HG03469 (cell line): ENCODE measurements around the gene PPP2R2B.

ENCODE experiments used
- ATAC-seq: cut with Tn5 transposase; IDR thresholded peaks from one replicate; pipeline ENCODE4 v1.9.1; 2021; ENCODE audit warnings: mild to moderate bottlenecking, moderate library complexity, moderate number of reproducible peaks; ENCODE audit not compliant: unreplicated experiment

PPP2R2B gene

DNA sequence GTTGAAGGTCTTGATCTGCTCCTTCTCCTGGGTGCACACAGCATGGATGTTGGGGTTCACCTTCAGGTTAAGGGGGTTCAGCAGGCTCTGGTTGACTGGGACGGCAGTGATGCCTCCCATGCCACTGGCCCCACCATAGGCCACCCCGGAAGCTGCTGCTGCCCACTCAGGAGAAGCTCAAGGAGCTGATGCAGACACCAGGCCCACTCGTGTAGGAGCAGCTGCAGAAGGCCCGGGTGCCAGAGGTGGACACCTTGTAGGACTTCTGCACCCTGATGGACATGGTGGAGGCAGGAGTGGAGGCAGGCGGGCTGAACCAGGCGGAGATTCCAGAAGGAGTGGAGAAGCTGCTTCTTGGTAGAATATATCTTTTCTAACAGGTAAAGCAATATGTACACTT is 171.2 kb downstream of the PPP2R2B start:
- no peak for ATAC-seq

DNA sequence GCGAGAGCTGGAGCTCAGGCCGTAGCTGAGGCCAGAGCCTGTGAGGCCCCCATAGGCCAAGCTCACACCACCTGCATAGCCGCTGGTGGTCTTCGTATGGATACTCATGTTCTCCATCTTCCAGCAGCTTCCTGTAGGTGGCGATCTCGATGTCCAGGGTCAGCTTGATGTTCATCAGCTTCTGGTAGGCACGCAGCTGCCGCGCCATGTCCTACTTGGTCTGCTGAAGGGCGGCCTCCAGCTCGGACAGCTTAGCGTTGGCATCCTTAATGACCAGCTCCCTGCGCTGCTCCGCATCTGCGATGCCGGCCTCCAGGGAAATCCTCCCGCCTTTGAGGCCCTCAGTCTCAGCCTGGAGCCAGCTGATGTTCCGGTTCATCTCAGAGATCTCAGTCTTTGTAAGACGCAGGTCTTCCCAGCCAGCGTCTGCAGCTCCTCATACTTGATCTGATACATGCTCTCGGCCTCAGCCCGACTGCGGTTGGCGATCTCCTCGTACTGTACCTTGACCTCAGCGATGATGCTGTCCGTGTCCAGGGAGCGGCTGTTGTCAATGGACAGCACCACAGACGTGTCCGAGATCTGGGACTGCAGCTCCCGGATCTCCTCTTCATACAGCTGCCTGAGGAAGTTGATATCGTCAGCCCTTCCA is 172.1 kb downstream of the PPP2R2B start:
- no peak for ATAC-seq

DNA sequence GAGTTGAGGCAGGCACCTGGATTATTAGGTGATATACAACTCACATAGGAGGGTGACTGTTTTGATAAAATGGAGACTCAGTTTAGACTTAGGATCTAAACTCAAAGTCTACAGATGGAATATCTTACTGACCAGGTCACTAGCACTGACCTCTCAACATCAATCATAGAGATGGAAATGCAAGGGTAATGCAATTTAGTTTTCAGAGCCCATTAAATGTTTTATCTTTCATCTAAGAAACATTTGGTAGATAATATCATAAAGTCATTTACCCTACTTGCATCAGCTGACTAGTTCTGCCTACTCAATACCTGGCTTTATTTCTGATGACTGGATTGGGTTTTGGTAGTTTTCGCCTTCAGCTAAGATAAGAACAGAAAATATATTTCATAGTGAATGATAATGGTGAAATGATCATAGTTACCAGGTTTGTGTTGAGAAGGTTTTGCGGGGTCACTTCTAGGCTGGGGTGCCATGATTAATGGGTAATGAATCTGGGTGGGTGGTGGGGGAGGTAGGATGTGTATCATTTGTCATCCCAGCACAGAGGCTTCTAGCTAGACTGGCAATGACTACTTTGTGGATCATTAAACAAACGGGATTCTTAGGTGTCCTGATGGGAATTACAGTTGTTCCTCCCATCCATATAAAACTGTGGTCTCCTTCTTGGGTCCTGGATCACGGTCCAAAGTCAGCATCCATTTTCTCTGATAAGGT is 173.4 kb downstream of the PPP2R2B start:
- ATAC-seq, result no peak

DNA sequence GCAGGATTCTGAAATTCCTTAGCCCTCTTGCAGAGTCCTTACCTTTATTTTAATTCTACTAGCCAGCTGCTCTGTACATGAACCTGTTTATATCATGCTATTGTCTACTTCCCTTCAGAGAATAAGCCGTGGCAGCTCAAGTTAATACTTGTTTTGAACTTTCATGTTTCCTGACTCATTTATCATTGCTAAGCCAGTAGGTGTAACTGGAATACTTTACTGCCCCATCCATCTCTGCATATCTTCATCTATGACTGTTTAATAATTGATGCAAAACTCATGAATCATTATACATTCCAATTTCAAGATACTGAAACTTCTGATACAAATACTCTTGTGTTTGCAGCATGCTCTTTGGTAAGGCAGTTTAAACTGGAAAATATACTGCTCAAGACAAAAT is 174.7 kb downstream of the PPP2R2B start:
- ATAC-seq, result no peak

DNA sequence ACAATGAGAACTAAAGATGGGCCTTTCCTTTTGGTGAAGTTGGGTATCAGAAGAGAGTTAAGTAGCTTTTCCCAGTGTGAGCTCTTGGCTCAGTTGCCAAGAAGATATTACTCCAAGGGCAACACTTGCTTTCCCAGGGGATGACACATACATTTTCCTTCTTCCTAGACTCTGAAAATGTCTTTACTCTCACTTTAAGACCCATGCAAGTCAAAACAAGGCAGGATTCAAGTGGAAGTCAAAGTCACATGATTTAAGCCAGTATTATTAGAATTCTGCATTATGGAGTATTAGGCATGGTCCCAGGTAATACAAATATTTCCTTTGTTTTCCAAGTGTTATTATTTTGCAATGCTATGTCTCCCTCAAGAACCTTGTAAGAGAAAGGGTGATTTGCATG is 175.1 kb downstream of the PPP2R2B start:
- ATAC-seq, result no peak

DNA sequence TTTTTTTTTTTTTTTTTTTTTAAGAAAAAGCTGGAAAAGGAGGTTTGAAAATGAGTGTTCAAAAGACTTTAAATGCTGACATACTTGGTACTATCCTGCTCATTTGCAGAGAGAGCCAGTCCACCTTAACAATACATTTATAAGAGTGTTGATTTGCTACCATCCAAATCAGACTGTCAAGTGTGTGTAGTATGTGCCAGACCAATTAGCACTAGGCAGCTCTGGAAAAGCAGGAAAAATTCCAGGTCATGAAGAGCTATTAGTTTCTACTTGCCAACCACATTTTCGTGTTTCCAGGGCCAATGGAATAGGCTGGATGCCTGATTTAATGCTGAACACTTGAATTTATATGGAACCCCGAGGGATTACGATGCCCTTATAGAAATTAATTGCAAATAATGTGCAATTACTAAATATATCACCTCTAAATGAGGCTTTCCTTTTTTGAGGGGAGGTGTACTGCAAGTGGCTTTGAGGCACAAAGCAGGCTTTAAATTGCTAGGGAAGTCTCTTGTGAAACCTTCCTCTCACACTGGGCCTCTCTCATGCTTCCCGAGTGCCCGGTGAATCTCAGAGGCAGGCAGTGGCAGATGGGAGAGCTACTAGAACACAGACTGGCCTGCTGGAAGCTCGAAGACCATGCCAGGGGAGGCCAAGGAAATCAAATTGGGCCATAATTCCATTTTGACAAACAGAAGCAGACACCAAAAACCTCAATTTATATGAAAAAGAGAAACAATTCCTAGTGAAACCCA is 178.7 kb downstream of the PPP2R2B start:
- no peak for ATAC-seq

DNA sequence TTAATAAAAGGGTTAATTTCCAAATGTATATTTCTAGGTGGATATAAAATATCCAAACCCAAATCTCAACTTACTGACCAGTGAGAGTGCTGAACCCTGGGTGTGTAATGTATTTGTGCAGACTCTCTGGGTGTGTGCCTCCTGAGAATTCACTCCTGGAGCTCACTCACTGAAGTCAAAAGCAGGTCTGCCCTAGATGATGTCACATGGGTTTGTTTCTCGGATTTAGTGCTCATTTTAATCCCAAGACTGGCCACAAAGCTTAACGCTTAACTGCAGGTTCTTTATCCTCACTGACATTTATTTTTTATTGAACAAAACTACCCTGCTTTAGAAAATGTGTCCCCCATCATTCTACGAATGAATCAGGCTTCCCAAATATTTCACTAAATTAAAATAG is 179.4 kb downstream of the PPP2R2B start:
- ATAC-seq, result no peak

DNA sequence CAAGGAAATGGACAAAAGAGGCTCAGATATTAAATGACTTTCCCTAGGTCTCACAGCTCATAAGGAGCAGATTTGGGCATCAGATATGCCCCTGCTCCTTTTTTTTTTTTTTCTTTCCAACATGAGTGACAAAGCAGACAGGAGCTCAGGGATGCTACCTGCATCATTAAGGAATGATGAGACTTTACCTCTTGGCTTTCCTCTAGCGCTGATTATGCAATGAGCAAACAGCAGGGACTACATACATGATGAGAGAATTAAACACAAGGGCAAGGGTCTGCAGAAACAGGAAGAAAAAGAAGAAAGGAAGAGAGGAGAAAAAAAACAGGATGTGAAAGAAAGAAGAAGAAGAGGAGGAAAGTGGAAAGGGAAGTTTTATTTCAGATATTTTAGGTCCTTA is 179.9 kb downstream of the PPP2R2B start:
- ATAC-seq, result no peak

DNA sequence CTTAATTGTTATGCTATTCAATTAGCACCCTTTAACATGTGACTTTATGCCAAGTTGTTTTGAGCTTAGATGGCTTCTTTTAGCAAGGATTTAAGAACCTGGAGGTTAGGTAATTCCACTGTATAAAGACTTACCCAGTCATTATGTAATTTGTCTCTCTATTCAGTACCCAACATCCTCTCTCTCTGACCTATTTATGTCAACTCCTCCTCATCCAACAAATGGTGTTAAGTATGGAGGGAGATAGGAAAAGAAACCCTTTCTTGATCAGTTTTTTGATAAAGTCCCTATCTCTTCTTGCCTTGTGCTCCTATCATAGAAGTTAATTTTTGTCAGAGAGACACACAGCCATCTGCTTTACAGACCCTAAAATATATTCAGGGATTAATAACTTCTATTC is 181.3 kb downstream of the PPP2R2B start:
- ATAC-seq, result no peak

DNA sequence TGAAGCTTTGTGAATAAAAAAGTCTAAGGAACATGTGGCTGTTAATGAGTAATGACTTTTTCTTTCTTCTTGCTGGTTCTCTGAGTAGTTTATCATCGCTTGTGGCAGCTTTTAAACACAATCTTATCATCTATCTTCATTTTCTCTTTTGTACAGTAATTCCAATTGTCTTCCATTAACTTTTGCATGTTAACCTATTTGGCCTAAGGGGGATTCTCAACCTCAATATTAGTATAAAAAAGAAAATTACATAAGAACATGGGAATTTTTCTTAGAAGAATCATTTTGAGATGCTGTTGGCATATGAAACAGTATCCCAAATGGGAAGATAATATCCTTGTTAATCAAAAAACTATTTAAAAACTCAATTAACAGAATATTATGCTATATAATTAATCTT is 182.9 kb downstream of the PPP2R2B start:
- ATAC-seq, result no peak

DNA sequence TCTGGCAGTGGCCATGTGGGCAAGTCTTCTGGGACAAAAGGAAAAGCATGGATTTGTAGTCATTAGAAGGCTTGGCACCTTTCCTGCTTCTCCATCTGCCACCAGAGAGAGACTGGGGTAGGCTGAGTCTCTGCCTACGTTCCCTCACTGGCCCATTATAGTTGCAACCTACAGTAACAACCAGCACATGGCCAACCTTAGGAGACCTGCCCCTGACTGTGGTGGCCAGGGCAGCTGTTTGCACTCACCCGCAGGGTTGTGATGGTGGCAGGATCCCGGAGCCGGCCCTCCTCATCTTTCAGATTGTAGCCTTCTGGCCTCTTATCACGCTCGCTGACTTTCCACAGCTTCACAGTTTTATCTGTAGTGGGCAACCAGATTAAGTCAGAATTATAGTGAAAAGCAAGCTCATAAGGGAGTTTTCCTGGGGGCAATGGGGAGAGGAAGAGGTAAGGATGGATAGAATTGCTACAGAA is 187.6 kb downstream of the PPP2R2B start:
- no peak for ATAC-seq

DNA sequence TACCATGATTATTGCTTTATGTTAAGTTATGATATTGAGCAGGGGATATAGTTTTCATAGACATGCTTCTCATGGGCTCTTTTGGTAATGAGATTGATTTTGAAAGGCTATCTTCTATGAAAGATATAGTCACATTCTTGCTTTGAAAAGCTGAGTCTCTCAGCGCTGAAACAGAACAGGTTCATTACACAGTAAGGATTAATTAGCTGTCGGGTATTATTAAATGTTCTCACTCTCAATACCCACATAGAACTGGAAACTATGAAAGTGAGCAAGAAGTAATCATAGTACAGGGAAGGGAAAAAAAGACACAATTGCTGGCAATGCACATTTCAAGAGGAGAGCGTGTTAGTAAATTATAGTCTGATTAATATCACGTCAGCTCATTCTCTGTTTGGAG is 190.9 kb downstream of the PPP2R2B start:
- no peak for ATAC-seq

DNA sequence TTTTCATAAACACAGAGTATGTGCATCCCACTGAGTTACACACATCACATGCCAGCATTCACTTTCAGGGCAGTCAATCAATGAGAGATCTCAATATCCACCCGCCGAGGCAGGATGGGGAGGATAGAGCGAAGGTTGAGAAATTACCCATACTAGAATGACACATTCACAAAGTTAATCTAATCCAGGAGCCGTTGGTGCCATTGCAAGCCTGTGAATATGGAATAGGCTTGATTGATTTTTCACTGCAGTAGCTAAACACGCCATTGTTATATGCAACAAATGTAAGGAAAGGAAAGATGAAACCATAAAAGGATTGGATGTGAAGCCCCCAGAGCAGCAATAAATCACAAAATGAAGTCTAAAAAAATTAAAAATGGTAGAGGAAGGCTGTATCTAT is 194.7 kb downstream of the PPP2R2B start:
- no peak for ATAC-seq

DNA sequence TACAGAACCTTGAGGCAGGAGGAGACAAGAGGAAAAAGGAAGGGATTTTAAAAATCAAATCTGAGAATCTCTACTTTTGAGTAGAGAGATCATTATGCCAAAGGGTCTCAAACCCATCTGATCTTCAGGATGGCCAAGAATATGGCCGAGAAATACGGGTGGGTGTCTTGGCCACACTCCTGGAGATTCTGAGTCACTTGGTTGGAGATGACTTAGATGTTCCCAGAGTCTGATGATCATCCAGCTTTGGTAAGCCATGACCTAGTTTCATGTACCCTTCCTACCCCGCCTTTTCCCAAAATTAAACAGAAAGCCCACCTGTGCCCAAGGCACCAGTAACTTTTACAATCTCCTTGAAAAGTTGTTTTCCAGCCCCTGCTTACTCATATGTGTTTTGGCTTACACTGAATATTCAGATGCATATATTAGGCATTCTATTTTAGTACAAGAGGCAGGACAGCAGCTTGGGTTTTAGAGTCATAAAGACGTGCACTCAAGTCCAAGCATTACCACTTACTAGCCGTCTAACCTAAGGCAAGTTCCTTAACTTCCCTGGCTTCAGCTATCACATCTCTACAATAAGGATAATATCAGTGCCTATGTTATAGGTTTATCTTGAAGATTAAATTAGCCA is 195.5 kb downstream of the PPP2R2B start:
- no peak for ATAC-seq

DNA sequence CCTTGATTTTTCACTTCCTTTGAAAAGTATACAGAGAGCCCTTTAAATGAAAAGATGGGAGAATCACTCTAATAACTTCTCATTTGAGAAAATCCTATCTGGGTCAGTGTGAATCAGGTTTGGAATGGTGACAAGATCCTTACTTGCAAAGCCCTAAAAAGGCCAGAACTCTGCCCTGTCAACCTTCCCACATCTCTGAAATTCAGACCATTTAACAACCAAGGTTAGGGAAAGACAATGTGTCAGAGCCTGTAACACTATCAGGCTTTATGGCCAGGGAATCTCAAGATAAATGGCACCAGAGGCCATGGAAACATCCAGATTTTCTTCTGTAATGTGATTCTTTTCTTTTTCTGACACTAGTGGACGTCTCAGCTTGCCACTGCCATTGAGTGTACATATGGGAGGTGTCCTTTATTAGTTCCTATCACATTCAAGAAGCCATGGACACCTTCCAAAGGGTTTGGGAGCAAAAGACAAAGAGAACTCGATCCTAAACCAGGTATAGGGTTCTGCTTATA is 196.9 kb downstream of the PPP2R2B start:
- ATAC-seq, result no peak

DNA sequence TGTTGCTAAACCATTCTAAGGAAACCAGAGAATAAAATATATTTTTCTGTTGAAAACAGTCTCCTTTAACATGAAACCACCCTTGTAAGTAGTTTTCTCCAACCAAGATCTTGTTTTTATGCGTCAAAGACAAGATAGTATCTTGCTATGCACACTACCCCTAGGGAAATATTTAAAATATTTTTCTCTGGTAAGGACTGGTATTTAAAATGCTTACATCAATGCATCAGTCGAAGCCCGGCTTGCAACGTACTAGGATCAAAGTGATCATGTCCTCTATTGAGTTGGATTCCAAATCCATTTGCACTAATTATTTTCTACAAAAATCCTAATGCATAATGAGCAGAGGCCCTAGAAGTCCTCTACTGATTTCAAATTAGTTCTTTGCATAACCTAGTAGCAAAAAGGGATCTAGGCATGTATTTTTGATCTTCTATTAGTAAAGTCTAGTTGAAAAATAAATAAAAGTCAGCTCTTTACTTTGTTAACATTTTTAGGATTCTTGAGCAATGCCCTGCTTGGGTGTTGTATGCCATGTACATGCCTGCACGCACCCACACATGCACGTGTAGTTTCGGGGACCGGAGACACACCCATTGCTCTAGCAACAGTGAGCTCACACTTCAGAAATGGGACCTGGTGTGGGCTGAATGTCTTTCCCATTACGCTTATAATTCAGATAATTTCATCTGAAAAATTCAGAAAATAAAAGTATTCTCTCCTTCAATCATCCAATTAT is 197.5 kb downstream of the PPP2R2B start:
- no peak for ATAC-seq

DNA sequence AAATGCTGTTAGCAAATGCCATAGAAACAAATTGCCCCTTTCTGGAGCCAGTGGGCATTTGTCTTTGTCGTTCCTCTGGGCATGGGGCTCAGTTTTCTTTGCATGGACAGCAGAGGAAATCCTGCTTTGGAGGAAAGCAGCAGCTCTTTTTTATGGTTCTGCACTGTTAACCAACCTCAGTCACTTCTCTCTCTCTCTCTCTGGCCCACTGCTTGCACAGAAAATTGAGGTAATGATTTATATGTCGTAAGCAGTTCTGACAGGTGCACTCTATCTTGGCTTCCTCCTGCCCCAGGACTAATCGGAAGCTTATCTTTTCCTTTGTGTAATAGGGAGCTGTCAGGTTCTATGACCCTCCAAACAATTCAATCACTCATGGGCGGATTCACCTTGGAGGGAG is 202.9 kb downstream of the PPP2R2B start:
- no peak for ATAC-seq

DNA sequence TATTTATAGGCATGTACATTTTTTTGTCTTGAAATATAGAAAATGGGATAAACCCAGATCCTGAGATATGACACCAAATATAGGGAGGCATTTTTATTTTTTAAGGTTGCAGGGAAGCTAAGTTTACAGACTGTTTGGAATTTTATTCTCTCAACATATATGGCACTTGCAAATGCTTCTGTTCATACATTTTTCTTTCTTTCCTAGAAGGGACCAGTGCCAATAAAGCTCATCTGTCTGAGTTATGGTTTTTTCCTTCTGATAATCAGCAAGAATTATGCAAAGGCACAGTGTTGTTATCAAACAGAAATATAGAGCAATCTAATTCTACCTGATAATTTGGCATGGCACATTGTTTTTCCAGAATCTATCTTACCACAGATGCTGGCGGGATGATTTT is 205.7 kb downstream of the PPP2R2B start:
- ATAC-seq, result no peak

DNA sequence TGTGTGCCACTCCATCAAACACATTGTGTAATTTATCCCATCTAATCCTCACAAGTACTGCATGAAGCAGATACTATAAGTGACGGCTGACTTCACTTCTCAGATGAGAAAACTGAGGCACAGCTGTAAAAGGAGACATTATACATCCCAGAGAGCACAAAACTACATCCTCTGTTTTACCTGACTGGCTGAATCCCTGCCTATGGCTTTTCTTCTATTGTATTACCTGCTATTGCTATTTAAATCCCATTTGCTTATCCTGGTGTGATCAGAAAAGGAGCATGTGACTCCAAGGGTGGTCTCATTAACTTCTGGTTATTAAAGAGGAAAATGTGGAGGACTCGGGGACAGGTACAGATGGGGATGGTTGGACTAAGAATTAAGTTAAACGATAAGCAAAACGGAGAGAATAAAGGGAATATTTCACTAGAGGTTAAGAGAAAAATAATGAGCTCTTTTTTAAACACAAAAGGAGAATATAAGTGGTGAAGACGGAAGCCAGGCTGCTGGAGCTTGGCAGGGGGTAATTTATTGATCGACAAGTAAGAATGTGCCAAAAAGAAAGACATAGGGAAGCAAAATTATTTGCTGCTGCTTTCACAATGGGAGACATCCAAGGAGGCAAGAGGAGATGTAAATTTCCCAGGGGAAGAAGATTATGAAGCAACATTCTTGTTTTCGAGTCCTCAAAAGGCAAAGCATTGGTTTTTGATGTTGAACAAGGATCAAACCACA is 206.8 kb downstream of the PPP2R2B start:
- ATAC-seq, result no peak

DNA sequence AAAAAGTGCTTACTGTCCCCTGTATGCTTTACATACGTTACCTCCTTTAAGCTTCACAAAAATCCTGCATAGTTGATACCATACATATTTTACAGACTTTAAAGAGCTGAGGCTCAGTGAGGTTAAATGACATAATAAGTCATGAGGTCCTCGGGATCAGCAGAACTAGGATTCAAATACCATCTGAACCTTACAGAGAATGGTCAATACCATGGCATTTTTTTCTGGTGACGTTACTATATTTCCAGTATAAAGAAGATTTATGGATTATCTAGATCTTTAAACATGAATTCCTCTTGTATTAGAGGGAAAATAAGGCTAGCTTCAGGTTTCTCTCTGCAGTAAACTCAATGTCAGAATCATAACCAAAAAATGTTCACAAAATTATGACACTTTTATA is 208.9 kb downstream of the PPP2R2B start:
- ATAC-seq, result no peak
